AG08395 (cell line): ENCODE results near the gene PI4KA.
A peak's percentile ranks its signal among the peaks of the same experiment; 100 is the strongest.

Experiments
- DNase-seq: peaks from one replicate; pipeline ENCODE4 v3.0.0; 2012; ENCODE audit warnings: mixed read lengths, low spot score

The PI4KA gene

GRCh38 chr22:20793748-20794649 lies 64.6 kb downstream of the PI4KA start:
- DNase-seq, result no peak

DNA sequence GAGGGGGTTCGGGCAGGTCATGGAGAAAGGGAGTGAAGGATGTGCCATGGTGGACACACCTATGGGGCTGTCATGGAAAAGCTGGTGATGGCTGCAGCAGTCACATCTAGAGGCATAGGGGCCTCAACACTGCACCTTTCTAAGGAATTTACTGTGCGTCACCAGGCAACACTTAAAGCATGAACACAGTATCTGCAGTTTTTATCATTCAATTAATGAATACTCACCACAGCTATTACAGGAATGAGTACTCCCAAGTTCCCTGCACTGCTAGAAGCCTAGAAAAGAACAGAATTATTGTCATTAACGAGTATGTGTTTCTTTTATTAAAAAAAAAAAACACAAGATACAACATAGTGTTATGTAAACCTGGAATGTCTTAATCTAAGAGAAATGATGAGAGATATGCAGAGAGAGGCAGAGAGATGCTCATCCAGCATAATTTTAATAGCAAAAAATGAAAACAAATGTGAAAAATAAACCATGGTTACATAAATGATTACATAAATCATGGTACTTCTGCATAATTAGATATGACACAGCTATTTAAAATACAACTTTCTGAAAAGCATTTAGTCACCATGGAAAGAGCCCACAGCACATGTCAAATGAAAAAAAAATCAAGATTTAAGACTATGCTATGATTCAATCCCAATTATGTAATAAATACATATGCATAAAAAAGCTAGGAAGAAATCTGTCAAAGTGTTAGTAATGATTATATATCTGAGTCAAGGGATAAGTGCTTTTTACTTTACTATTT lies 65.5 kb downstream of the PI4KA start:
- no peak for DNase-seq

- DNase-seq, result no peak
These were observed 66.2 kb downstream of the PI4KA start for GRCh38 chr22:20792221-20792965.

DNA sequence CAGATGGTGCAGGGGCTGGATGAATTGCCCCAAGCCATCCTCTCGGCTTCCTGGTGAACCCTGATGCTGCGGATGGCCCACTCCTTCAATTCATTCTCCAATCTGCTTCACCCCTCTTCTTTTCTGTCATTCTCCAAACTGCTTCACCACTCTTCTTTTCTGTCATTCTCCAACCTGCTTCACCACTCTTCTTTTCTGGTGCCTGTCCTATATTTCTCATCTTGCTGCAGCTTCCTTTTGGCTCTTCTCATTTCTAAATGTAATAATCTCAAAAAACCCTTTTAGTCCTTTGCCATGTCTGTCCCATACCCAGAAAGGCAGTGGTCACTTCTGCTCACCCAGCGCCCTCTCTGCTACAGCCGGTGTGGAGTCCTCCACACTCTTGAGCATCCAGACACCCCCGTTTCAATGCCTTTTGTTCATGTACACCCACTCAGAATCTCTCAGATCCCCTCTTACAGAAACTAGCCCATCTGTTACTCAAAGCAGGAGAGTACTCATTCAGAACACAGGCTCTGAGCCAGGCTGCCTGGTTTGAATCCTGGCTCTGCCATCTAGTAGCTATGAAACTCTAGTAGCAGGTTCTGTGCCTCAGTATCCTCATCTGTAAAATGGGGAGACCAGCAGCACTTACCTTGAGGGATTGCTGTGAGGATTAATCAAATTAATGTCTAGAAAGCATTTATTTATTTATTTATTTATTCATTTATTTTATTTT lies 69.8 kb downstream of the PI4KA start:
- DNase-seq, result no peak

DNA sequence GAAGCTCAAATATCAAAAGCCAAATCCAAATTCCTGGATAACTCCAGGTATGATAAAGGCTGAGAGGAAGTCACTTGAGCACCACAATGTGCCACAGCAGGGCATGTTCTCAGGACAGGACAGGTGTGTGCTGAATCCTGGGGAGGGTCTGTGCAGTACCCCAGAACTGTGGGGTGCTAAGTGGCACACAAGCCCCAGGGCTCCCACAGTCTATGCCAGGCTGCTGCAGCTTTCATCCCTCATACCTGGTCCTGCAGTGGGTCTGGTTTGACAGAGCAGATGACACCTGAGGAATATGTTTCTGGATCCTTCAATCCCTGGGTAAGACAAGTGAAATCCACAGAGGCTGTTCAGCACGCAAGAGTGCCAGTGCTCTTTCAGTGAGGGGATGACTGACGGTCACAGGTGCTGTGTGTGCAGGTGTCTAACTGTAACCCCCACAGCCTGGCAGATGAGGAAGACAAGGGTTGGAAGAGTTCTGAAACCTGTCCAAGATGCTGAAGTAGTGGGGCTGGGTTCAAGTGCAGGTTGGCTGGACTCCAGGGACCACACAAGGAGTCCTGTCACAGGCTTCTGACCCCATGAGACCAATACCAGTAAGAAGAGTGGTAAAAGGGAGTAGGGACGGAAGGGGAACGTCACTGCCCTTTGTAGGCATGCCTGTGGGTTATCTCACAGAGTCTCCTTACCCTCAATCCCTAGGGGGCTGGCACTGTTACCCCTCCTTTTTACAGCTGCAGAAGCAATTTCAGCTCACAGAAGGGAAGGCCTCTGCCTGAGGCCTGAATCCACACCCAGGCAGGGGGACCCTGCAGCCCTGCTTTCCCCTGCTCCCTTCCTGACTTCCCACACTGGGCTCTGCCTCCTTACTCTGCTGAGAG lies 70.6 kb downstream of the PI4KA start:
- DNase-seq, result no peak

DNA sequence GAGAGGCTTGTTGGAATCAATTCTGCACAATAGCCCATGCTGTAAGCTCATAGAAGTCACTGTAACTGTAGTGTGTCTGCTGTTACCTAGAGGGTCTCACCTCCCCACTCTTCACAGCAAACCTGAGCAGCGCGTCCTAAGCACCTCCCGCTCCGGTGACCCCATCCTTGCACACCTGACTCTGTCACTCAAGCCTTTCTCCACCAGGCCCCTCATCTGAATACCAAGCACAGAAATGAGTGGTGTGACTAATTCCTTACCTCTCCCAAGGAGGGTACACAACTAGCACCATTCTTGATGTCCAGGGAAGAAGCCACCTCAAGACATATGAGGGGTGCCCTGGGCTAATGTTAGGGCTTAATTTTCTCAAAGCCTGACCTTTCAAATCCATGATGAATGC lies 71.4 kb downstream of the PI4KA start:
- DNase-seq, result no peak

DNA sequence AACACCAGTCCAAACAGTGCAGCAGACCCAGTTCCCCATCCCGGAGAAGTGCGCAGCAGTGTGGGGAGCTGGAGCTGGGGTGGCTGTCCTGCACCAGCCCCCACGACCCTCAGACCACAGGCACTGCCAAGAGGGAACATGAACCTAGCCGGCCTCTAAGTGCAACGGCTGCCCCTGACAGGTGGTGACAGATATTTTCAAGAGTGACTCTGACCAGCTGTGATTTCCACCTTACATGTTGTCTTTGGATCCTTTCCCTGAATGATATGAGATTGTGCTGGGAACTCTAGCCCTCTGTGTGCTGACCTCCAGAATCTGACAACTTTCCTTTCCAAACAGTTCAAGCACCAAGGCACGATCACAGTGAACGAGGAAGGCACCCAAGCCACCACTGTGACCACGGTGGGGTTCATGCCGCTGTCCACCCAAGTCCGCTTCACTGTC lies 72.1 kb downstream of the PI4KA start:
- DNase-seq, result no peak

GRCh38 chr22:20786048-20786447 lies 72.6 kb downstream of the PI4KA start:
- no peak for DNase-seq

GRCh38 chr22:20785415-20785814 lies 73.2 kb downstream of the PI4KA start:
- no peak for DNase-seq

- DNase-seq, result peak; percentile 75
These were observed 74.5 kb downstream of the PI4KA start for GRCh38 chr22:20783844-20784723.

DNA sequence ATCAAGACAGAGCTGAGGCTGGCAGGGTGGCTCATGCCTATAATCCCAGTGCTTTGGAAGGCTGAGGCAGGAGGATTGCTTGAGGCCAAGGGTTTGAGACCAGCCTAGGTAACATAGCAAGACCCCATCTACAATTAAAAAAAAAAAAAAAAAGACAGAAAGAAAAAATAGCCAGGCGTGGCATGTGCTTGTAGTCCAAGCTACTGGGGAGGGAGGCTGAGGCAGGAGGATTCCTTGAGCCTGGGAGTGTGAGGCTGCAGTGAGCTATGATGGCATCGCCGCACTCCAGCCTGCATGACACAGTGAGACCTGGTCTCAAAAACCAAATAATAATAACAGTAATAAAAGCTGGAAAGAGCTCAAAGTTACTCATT lies 75.3 kb downstream of the PI4KA start:
- no peak for DNase-seq

- no peak for DNase-seq
These were observed 75.9 kb downstream of the PI4KA start for GRCh38 chr22:20782596-20783299.

DNA sequence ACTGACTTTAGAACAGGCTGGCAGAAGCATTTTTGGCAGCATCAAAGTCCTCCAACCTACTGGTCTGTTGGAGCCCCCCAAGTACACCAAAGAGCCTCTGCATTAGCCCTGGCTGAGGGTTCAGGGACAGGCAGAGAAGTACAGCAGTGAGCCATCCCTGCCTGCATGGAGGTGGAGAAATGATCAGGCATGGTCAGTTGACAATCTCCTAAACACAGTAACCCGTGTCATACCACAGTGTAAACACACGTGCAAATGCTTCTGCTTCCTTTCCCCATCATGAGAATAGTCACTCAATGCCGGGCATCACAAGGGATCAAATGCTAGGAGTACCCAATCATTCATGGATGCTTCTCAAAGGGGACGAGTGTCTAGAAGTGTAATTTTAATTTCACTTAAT lies 76.5 kb downstream of the PI4KA start:
- no peak for DNase-seq

DNA sequence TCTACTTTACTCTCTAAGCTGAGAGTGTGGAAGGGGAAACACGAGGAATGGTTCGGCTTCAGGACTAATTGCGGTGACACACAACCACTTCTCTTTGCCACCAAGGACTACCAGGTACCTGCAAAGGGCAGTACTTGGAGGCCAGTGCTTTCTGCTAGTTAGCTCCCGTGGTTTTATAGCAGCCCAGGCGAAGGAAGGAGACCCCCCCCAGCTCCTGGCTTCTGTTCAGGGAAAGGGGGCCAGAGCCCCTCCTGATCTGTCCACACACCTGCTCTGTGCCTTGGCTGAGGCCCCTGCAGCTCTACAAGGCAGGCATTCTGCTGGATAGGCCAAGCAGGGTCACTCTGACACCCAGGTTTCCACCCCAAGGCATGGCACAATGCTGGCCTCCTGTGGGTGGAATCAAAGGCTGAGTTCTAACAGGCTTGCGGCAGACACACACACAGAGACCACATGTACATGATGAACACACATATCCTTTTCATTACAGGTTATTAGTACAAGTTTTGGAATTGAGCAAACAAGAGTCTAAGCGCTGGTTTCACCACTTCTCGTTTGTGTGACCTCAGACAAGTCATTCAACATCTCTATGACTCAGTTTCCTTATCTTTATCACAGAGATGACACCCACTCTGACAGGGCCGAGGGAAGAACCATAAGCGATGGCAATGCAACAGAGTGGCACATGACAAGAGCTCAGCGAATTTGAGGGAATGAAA lies 77.2 kb downstream of the PI4KA start:
- DNase-seq, result no peak

GRCh38 chr22:20779818-20780158 lies 78.8 kb downstream of the PI4KA start:
- no peak for DNase-seq

DNA sequence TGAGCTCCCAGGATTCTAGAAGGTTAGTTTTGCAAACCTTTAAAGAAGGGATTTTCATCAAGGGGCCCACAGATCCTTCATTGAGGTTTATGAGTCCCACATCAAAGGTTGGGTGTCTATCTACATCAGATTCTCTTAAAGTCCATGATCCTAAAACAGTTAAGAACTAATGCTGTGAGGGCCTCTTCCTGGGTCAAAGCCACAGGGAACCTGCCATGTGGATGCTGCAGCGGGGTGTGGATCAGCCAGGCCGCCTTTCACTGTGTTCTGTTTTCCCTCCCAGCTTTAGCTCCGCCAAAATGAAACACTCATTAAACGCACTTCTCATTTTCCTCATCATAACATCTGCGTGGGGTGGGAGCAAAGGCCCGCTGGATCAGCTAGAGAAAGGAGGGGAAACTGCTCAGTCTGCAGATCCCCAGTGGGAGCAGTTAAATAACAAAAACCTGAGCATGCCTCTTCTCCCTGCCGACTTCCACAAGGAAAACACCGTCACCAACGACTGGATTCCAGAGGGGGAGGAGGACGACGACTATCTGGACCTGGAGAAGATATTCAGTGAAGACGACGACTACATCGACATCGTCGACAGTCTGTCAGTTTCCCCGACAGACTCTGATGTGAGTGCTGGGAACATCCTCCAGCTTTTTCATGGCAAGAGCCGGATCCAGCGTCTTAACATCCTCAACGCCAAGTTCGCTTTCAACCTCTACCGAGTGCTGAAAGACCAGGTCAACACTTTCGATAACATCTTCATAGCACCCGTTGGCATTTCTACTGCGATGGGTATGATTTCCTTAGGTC lies 79.4 kb downstream of the PI4KA start:
- no peak for DNase-seq

GRCh38 chr22:20777420-20778177 lies 81.0 kb downstream of the PI4KA start:
- peak; percentile 24 for DNase-seq
